Measurements from ENCODE around the gene TANC1.
A peak's percentile ranks its signal among the peaks of the same experiment; 100 is the strongest.

TANC1 gene

DNA sequence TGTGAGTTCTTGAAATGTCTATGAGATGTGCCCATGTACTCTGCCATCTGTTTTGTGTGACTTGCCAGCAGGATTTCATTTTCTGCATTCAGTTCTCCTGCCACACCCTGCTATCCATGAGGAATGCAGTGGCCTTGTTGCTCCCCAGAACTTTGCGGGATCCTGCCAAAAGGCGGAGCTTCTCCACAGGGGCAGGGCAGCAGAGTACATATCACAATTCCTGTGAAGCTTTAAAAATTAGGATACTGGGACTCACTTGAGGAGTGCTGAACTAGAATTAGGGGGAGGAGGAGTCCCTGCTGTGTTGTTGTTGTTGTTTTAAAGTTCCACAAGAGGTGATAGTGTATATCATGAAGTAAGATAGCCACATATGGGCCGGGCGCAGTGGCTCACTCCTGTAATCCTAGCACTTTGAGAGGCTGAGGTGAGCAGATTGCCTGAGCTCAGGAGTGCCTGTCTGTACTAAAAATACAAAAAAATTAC, 76.4 kb downstream of the TANC1 start:
- no peak for DNase-seq
- 100% methylated on average over 4 of the region's 4 CpGs for WGBS (ENCODE audit: insufficient coverage)
- no peak overlapping the region for H3K4me3 ChIP-seq (ENCODE audit: control insufficient read depth in 1 of 7, extremely low read depth in 1 of 7, insufficient read depth in 4 of 7, low read depth in 2 of 7, low read length in 6 of 7)
- H3K4me1 ChIP-seq (ENCODE audit: control extremely low read depth in 1 of 4, control insufficient read depth in 4 of 4, insufficient read depth in 4 of 4, low read length in 3 of 4) = peaks cover 0 to 12% (median 7%) of the 10 kb centered on the region in 4 experiments
- ChIA-PET CTCF (interaction anchor here (1.2 to 1.6 kb wide), 2 partner anchors 9 to 10 kb away, joined by 3 to 5 read pairs; no protein-coding TSS in a partner anchor), POLR2A (no interaction called here)
- no peak overlapping the region for H3K27ac ChIP-seq (ENCODE audit: insufficient read depth in 1 of 2, low read depth in 1 of 2, low read length in 2 of 2, poor library complexity in 1 of 2, severe bottlenecking in 2 of 2)
- peaks cover 0 to 7% (median 0%) of the 10 kb centered on the region in 4 experiments for H3K36me3 ChIP-seq (ENCODE audit: control insufficient read depth in 4 of 4, insufficient read depth in 4 of 4, low read length in 3 of 4)
- peaks cover 0 to 7% (median 5%) of the 10 kb centered on the region in 5 experiments for H3K9me3 ChIP-seq (ENCODE audit: control extremely low read depth in 1 of 5, control insufficient read depth in 4 of 5, insufficient read depth in 2 of 5, low read depth in 1 of 5, low read length in 4 of 5)
- no peaks in the 10 kb centered on the region for H3K27me3 ChIP-seq (replicated peaks in 2 of 5; ENCODE audit: control insufficient read depth in 4 of 5, insufficient read depth in 5 of 5, low read length in 4 of 5)

DNA sequence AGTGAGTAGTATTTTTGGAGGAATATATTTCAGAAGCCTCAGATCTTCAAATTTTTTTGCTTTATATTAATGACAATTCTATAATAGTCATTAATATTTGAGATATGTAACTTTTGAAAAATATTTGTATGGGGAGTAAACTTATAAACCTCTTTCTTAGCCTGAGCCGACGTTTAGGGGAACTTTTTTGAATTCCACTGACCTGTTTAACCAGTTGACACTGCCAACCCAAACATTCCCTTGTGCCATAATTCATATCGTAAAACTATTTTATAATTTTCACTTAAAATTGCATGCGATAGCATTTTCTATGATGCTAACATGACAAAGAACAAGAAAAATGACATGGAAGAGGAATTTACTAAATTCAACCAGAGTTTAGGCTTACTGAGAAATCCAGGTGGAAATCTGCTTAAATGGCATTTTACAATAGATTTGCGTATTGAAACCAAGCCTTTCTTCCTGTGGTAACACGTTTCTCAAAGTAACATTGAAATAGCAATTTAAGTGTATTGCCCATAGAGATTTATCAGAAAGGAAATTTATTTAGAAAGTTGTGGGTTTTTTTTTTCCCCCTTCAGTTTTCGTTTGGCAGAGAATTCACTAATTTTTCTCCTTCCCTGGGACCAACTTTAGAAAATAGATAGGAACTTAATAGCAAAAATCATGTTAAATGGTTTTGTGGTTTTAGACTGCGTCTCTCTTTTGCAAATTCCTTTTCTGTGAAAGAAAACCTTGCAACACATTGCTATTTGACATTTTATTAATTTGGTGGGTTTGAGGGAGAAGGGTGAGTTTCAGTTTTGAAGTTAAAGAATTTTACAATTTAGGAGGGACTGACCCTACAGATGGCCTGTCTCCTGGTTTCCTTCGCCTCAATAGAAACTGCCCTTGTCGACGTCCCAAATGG, 77.4 kb downstream of the TANC1 start:
- Histone ChIP-seq H3K4me1 (ENCODE audit: control extremely low read depth in 1 of 4, control insufficient read depth in 4 of 4, insufficient read depth in 4 of 4, low read length in 3 of 4) (peaks cover 0 to 12% (median 7%) of the 10 kb centered on the region in 4 experiments), H3K9me3 (ENCODE audit: control extremely low read depth in 1 of 5, control insufficient read depth in 4 of 5, insufficient read depth in 2 of 5, low read depth in 1 of 5, low read length in 4 of 5) (peaks cover 0 to 7% (median 5%) of the 10 kb centered on the region in 5 experiments), H3K27ac (ENCODE audit: insufficient read depth in 1 of 2, low read depth in 1 of 2, low read length in 2 of 2, poor library complexity in 1 of 2, severe bottlenecking in 2 of 2) (no peak overlapping the region), H3K27me3 (replicated peaks in 2 of 5; ENCODE audit: control insufficient read depth in 4 of 5, insufficient read depth in 5 of 5, low read length in 4 of 5) (no peaks in the 10 kb centered on the region), H3K36me3 (ENCODE audit: control insufficient read depth in 4 of 4, insufficient read depth in 4 of 4, low read length in 3 of 4) (peaks cover 0 to 7% (median 0%) of the 10 kb centered on the region in 4 experiments), H3K4me3 (ENCODE audit: control insufficient read depth in 1 of 7, extremely low read depth in 1 of 7, insufficient read depth in 4 of 7, low read depth in 2 of 7, low read length in 6 of 7) (no peak overlapping the region)
- POLR2A ChIA-PET = no interaction called here
- peak in 2 of 3 donors; percentile 10 to 23 for DNase-seq
- 92% methylated on average over 3 of the region's 11 CpGs for WGBS (ENCODE audit: insufficient coverage)
- CTCF ChIA-PET = interaction anchor here (1.6 kb wide), 1 partner anchor 10 kb away, joined by 5 read pairs; no protein-coding TSS in a partner anchor

DNA sequence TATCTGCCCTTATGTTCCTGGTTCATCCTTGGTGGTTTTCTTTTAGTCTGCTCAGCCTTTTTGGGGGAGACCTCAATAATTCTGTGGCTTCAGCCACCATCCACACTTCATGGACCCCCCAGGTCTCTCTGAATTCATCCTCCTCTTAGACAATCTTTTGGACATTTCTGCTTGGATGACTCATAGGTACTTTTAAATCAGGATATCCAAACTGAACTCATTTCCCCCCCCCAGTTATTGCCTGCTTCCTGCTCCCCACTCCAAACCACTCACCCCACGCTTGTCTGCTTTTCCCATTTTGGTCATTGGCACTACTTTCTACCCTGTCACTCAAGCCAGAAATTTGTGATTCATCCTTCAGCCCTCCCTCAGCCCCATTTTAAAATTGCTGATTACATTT, 78.5 kb downstream of the TANC1 start:
- Histone ChIP-seq H3K36me3 (ENCODE audit: control insufficient read depth in 4 of 4, insufficient read depth in 4 of 4, low read length in 3 of 4) (no peaks in the 10 kb centered on the region), H3K4me3 (ENCODE audit: control insufficient read depth in 1 of 7, extremely low read depth in 1 of 7, insufficient read depth in 4 of 7, low read depth in 2 of 7, low read length in 6 of 7) (no peak overlapping the region), H3K27ac (ENCODE audit: insufficient read depth in 1 of 2, low read depth in 1 of 2, low read length in 2 of 2, poor library complexity in 1 of 2, severe bottlenecking in 2 of 2) (no peak overlapping the region), H3K27me3 (replicated peaks in 2 of 5; ENCODE audit: control insufficient read depth in 4 of 5, insufficient read depth in 5 of 5, low read length in 4 of 5) (no peaks in the 10 kb centered on the region), H3K9me3 (ENCODE audit: control extremely low read depth in 1 of 5, control insufficient read depth in 4 of 5, insufficient read depth in 2 of 5, low read depth in 1 of 5, low read length in 4 of 5) (peaks cover 0 to under 1% (median 0%) of the 10 kb centered on the region in 5 experiments), H3K4me1 (ENCODE audit: control extremely low read depth in 1 of 4, control insufficient read depth in 4 of 4, insufficient read depth in 4 of 4, low read length in 3 of 4) (peaks cover 0 to 12% (median 7%) of the 10 kb centered on the region in 4 experiments)
- DNase-seq = peak in 2 of 3 donors; percentile 27 to 52
- CTCF ChIA-PET = no interaction called here
- no CpG with 5 or more reads among the region's 1 CpG for WGBS (ENCODE audit: insufficient coverage)
- POLR2A ChIA-PET = no interaction called here

GRCh38 chr2:159050426-159050825, 82.0 kb downstream of the TANC1 start:
- H3K4me3 ChIP-seq (ENCODE audit: control insufficient read depth in 1 of 7, extremely low read depth in 1 of 7, insufficient read depth in 4 of 7, low read depth in 2 of 7, low read length in 6 of 7) = no peak overlapping the region
- H3K9me3 ChIP-seq (ENCODE audit: control extremely low read depth in 1 of 5, control insufficient read depth in 4 of 5, insufficient read depth in 2 of 5, low read depth in 1 of 5, low read length in 4 of 5) = no peaks in the 10 kb centered on the region
- H3K27ac ChIP-seq (ENCODE audit: insufficient read depth in 1 of 2, low read depth in 1 of 2, low read length in 2 of 2, poor library complexity in 1 of 2, severe bottlenecking in 2 of 2) = no peak overlapping the region
- H3K4me1 ChIP-seq (ENCODE audit: control extremely low read depth in 1 of 4, control insufficient read depth in 4 of 4, insufficient read depth in 4 of 4, low read length in 3 of 4) = peaks cover 0 to 12% (median 7%) of the 10 kb centered on the region in 4 experiments
- 100% methylated on average over 1 of the region's 1 CpG for WGBS (ENCODE audit: insufficient coverage)
- CTCF ChIA-PET = interaction anchor here (0.9 to 1.4 kb wide), 3 partner anchors 10 to 20 kb away, joined by 3 to 6 read pairs (median 5); no protein-coding TSS in a partner anchor
- no peak for DNase-seq
- H3K27me3 ChIP-seq (replicated peaks in 2 of 5; ENCODE audit: control insufficient read depth in 4 of 5, insufficient read depth in 5 of 5, low read length in 4 of 5) = no peaks in the 10 kb centered on the region
- POLR2A ChIA-PET = no interaction called here
- no peaks in the 10 kb centered on the region for H3K36me3 ChIP-seq (ENCODE audit: control insufficient read depth in 4 of 4, insufficient read depth in 4 of 4, low read length in 3 of 4)

- ChIA-PET POLR2A (no interaction called here), CTCF (interaction anchor here (0.9 to 1.4 kb wide), 4 partner anchors 12 to 68 kb away, joined by 4 to 6 read pairs (median 6); no protein-coding TSS in a partner anchor)
- H3K4me1 ChIP-seq (ENCODE audit: control extremely low read depth in 1 of 4, control insufficient read depth in 4 of 4, insufficient read depth in 4 of 4, low read length in 3 of 4) = peaks cover 0 to 10% (median 4%) of the 10 kb centered on the region in 4 experiments
- H3K9me3 ChIP-seq (ENCODE audit: control extremely low read depth in 1 of 5, control insufficient read depth in 4 of 5, insufficient read depth in 2 of 5, low read depth in 1 of 5, low read length in 4 of 5) = no peaks in the 10 kb centered on the region
- DNase-seq = no peak
- no peaks in the 10 kb centered on the region for H3K36me3 ChIP-seq (ENCODE audit: control insufficient read depth in 4 of 4, insufficient read depth in 4 of 4, low read length in 3 of 4)
- H3K27me3 ChIP-seq (replicated peaks in 2 of 5; ENCODE audit: control insufficient read depth in 4 of 5, insufficient read depth in 5 of 5, low read length in 4 of 5) = no peaks in the 10 kb centered on the region
- no peak overlapping the region for H3K27ac ChIP-seq (ENCODE audit: insufficient read depth in 1 of 2, low read depth in 1 of 2, low read length in 2 of 2, poor library complexity in 1 of 2, severe bottlenecking in 2 of 2)
- H3K4me3 ChIP-seq (ENCODE audit: control insufficient read depth in 1 of 7, extremely low read depth in 1 of 7, insufficient read depth in 4 of 7, low read depth in 2 of 7, low read length in 6 of 7) = no peak overlapping the region
- 100% methylated on average over 1 of the region's 3 CpGs for WGBS (ENCODE audit: insufficient coverage)
Observed at GRCh38 chr2:159051133-159051532, 82.7 kb downstream of the TANC1 start.

DNA sequence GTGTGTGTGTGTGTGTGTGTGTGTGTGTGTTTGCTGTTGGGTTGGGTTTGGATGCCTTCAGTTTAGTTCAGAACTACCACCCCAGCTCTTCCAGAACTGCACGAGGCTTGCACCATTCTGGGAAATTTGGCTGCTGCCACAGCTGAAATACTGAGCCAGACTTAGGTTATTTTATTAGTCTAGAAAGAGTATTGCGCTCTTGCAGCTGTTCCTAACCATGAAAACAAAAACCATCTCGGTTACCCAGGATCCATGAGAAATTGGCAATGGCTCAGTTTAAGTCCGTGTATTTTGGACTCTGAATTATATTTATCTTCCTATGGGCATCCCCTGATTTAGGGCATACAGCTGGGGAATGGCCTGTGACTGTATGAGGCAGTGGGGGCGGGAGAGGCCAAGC, 83.2 kb downstream of the TANC1 start:
- H3K36me3 ChIP-seq (ENCODE audit: control insufficient read depth in 4 of 4, insufficient read depth in 4 of 4, low read length in 3 of 4) = no peaks in the 10 kb centered on the region
- ChIA-PET CTCF (interaction anchor here (0.9 to 1.4 kb wide), 4 partner anchors 12 to 67 kb away, joined by 4 to 6 read pairs (median 6); no protein-coding TSS in a partner anchor), POLR2A (no interaction called here)
- H3K4me1 ChIP-seq (ENCODE audit: control extremely low read depth in 1 of 4, control insufficient read depth in 4 of 4, insufficient read depth in 4 of 4, low read length in 3 of 4) = peaks cover 0 to 5% (median 3%) of the 10 kb centered on the region in 4 experiments
- H3K27me3 ChIP-seq (replicated peaks in 2 of 5; ENCODE audit: control insufficient read depth in 4 of 5, insufficient read depth in 5 of 5, low read length in 4 of 5) = no peaks in the 10 kb centered on the region
- whole genome bisulfite sequencing (ENCODE audit: insufficient coverage) = 100% methylated on average over 4 of the region's 5 CpGs
- no peak for DNase-seq
- no peak overlapping the region for H3K4me3 ChIP-seq (ENCODE audit: control insufficient read depth in 1 of 7, extremely low read depth in 1 of 7, insufficient read depth in 4 of 7, low read depth in 2 of 7, low read length in 6 of 7)
- no peaks in the 10 kb centered on the region for H3K9me3 ChIP-seq (ENCODE audit: control extremely low read depth in 1 of 5, control insufficient read depth in 4 of 5, insufficient read depth in 2 of 5, low read depth in 1 of 5, low read length in 4 of 5)
- H3K27ac ChIP-seq (ENCODE audit: insufficient read depth in 1 of 2, low read depth in 1 of 2, low read length in 2 of 2, poor library complexity in 1 of 2, severe bottlenecking in 2 of 2) = no peak overlapping the region

All from common myeloid progenitor, CD34-positive (primary cell).